Small intestine (tissue), 7 donors: ENCODE data around the gene BORCS8. TPM values are rescaled to one million over a fixed set of nuclear protein-coding genes. Genes with fewer than 3 reads are reported as not detected.

Experiments
- DNase-seq, 2 donors: peaks; one replicate each; pipeline versions ENCODE4 v3.0.0 to v3.0.0-alpha.2; 2013
- FAIRE-seq: peaks from 2 replicates; lab custom pipeline; 2012; peaks lifted over from hg19 to GRCh38; lab: Jason Lieb, UNC
- H3K27ac ChIP-seq, 3 donors: one replicate each; pipeline ENCODE4 v1.5.1; 2013; ENCODE audit warnings: low read length in 2 of 3, mild to moderate bottlenecking in 2 of 3, control low read depth in 1 of 3, inconsistent platforms in 1 of 3, low read depth in 1 of 3, moderate library complexity in 1 of 3
- H3K27me3 ChIP-seq, 3 donors: one replicate each; pipeline ENCODE4 v1.6.1; 2013; ENCODE audit warnings: low read length in 3 of 3, inconsistent platforms in 1 of 3; ENCODE audit not compliant: control insufficient read depth in 3 of 3, insufficient read depth in 3 of 3
- H3K36me3 ChIP-seq, 3 donors: one replicate each; pipeline ENCODE4 v1.6.1; 2013; ENCODE audit warnings: low read length in 3 of 3, inconsistent platforms in 1 of 3, low read depth in 1 of 3, mild to moderate bottlenecking in 1 of 3, moderate library complexity in 1 of 3; ENCODE audit not compliant: control insufficient read depth in 3 of 3, insufficient read depth in 2 of 3
- H3K4me1 ChIP-seq, 3 donors: one replicate each; pipeline ENCODE4 v1.6.1; 2013; ENCODE audit warnings: low read length in 2 of 3, inconsistent platforms in 1 of 3, low read depth in 1 of 3, mild to moderate bottlenecking in 1 of 3, moderate library complexity in 1 of 3; ENCODE audit not compliant: control insufficient read depth in 3 of 3, insufficient read depth in 2 of 3
- H3K4me3 ChIP-seq, 3 donors: one replicate each; pipeline ENCODE4 v1.5.1; 2013; ENCODE audit warnings: low read length in 3 of 3, control low read depth in 1 of 3, inconsistent platforms in 1 of 3, low read depth in 1 of 3, mild to moderate bottlenecking in 1 of 3, moderate library complexity in 1 of 3
- H3K9me3 ChIP-seq, 2 donors: one replicate each; pipeline ENCODE4 v1.6.1; 2013; ENCODE audit warnings: low read depth in 1 of 2, low read length in 1 of 2; ENCODE audit not compliant: control insufficient read depth in 2 of 2, insufficient read depth in 1 of 2
- WGBS, 3 donors: extraction: QIAGEN DNeasy Blood & Tissue Kit; methylation state at CpG; one replicate each; pipeline ENCODE4 v1.1.7; 2013; 5-methylcytosine and 5-hydroxymethylcytosine counted together
- polyA plus RNA-seq, 4 donors: library from polyadenylated mRNA; stranded (reverse) in 3 of 4; unstranded in 1 of 4; fragments of 200-250 nt in 3 of 4; fragments of 120-200 nt in 1 of 4; gene quantifications; one replicate each; pipeline versions ENCODE4 v1.2.1 to v1.2.3, GENCODE V29; 2013
- donor health status: healthy with polysubstance abuse.
- donor health status: control.
- donor health status: control.
- donor health status: Bipolar disorder and iron deficiency.
- donor health status: healthy.

The BORCS8 gene
- polyA plus RNA-seq, 4 donors: 15.1 to 24.7 (median 18.4) TPM

GRCh38 chr19:19132912-19133311 lies 59.0 kb downstream of the BORCS8 start:
- WGBS, 3 donors: 96 to 97% (median 97%) methylated on average over 12 of the region's 12 CpGs
- H3K27me3 ChIP-seq: no peaks in the 10 kb centered on the region
- peaks cover 0 to 25% (median 3%) of the 10 kb centered on the region in 3 donors for H3K36me3 ChIP-seq
- H3K4me1 ChIP-seq: no peaks in the 10 kb centered on the region
- DNase-seq (no peak), FAIRE-seq (no peak)
- H3K9me3 ChIP-seq: peaks cover 0 to 20% of the 10 kb centered on the region in 2 donors
- no peak overlapping the region for H3K4me3 ChIP-seq
- no peak overlapping the region for H3K27ac ChIP-seq

GRCh38 chr19:19131989-19132388 lies 60.0 kb downstream of the BORCS8 start:
- no peaks in the 10 kb centered on the region for H3K4me1 ChIP-seq
- no peak overlapping the region for H3K27ac ChIP-seq
- H3K36me3 ChIP-seq: peaks cover 0 to 25% (median 3%) of the 10 kb centered on the region in 3 donors
- no peak overlapping the region for H3K4me3 ChIP-seq
- FAIRE-seq: no peak
- H3K9me3 ChIP-seq: peaks cover 0 to 20% of the 10 kb centered on the region in 2 donors
- no peaks in the 10 kb centered on the region for H3K27me3 ChIP-seq
- DNase-seq: no peak
- 91 to 95% (median 94%) methylated on average over 3 of the region's 3 CpGs for WGBS, 3 donors

Other genes starting within 250 kb of the BORCS8 start
- gene SUGP2, start 158.6 kb downstream of the BORCS8 start, polyA plus RNA-seq: 10 to 100 TPM; 23.0 to 63.5 (median 33.4) TPM
- gene ARMC6, start 158.5 kb downstream of the BORCS8 start, polyA plus RNA-seq: 10 to 100 TPM; 17.4 to 25.1 (median 21.2) TPM
- 10 to 100 TPM in 1 of 4 donors, 1 to 10 TPM in 3; 5.6 to 19.6 (median 9.4) TPM for gene SLC25A42, start 128.2 kb downstream of the BORCS8 start, polyA plus RNA-seq
- gene TMEM161A, start 53.7 kb downstream of the BORCS8 start, polyA plus RNA-seq: 10 to 100 TPM in 2 of 4 donors, 1 to 10 TPM in 2; 8.1 to 31.4 (median 18.1) TPM
- 1 to 10 TPM in 3 of 4 donors, under 1 TPM in 1; 0.74 to 3.2 (median 2.0) TPM for gene MEF2B, start 21.9 kb downstream of the BORCS8 start, polyA plus RNA-seq
- gene RFXANK, start 106 bp upstream of the BORCS8 start, polyA plus RNA-seq: 100 to 1,000 TPM in 2 of 4 donors, 10 to 100 TPM in 2; 59.7 to 149 (median 104) TPM
- 10 to 100 TPM in 3 of 4 donors, 1 to 10 TPM in 1; 8.1 to 22.9 (median 15.9) TPM for gene NR2C2AP, start 11.3 kb upstream of the BORCS8 start, polyA plus RNA-seq
- gene NCAN, start 19.8 kb upstream of the BORCS8 start, polyA plus RNA-seq: under 1 TPM in 3 of 4 donors, not detected in 1; 0.03 to 0.27 (median 0.16) TPM
- gene TM6SF2, start 81.1 kb upstream of the BORCS8 start, polyA plus RNA-seq: 100 to 1,000 TPM in 2 of 4 donors, 10 to 100 TPM in 2; 53.6 to 477 (median 106) TPM
- 10 to 100 TPM; 32.9 to 66.4 (median 43.0) TPM for gene SUGP1, start 128.4 kb upstream of the BORCS8 start, polyA plus RNA-seq
- 10 to 100 TPM; 11.6 to 51.3 (median 18.6) TPM for gene MAU2, start 128.7 kb upstream of the BORCS8 start, polyA plus RNA-seq
- 10 to 100 TPM; 25.9 to 49.1 (median 33.0) TPM for gene GATAD2A, start 213.5 kb upstream of the BORCS8 start, polyA plus RNA-seq